Measurements from ENCODE around the gene ZNF175. TPM values are rescaled to one million over a fixed set of nuclear protein-coding genes. Genes with fewer than 3 reads are reported as not detected.

The ZNF175 gene
- total RNA-seq, 1 experiment from 2014 or later: 9.3 TPM

DNA sequence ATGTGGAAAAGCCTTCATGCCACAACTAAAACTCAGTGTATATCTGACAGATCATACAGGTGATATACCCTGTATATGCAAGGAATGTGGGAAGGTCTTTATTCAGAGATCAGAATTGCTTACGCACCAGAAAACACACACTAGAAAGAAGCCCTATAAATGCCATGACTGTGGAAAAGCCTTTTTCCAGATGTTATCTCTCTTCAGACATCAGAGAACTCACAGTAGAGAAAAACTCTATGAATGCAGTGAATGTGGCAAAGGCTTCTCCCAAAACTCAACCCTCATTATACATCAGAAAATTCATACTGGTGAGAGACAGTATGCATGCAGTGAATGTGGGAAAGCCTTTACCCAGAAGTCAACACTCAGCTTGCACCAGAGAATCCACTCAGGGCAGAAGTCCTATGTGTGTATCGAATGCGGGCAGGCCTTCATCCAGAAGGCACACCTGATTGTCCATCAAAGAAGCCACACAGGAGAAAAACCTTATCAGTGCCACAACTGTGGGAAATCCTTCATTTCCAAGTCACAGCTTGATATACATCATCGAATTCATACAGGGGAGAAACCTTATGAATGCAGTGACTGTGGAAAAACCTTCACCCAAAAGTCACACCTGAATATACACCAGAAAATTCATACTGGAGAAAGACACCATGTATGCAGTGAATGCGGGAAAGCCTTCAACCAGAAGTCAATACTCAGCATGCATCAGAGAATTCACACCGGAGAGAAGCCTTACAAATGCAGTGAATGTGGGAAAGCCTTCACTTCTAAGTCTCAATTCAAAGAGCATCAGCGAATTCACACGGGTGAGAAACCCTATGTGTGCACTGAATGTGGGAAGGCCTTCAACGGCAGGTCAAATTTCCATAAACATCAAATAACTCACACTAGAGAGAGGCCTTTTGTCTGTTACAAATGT lies 16.4 kb downstream of the ZNF175 start:
- ChIA-PET RAD21 (ENCODE audit: low non-redundant PET in 1 of 2, low total read pairs in 2 of 2, uncharacterized antibody in 2 of 2, unreplicated experiment in 2 of 2) (no interaction called here), POLR2A (no interaction called here), CTCF (no interaction called here)
- Histone ChIP-seq H3K9me2 (ENCODE audit: insufficient read depth) (no peaks in the 10 kb centered on the region), H3K27ac (ENCODE audit: low read depth, low read length) (no peak overlapping the region), H3K79me2 (ENCODE audit: insufficient read depth, low read length) (no peaks in the 10 kb centered on the region), H2AFZ (ENCODE audit: low read depth, low read length, poor library complexity, severe bottlenecking) (no peak overlapping the region), H3K4me1 (ENCODE audit: control insufficient read depth in 1 of 2, insufficient read depth in 2 of 2, low read length in 2 of 2) (no peaks in the 10 kb centered on the region), H3K27me3 (ENCODE audit: insufficient read depth, low read length) (no peaks in the 10 kb centered on the region), H3K36me3 (ENCODE audit: control insufficient read depth in 1 of 2, insufficient read depth in 2 of 2, low read length in 2 of 2) (peaks cover 5 to 23% of the 10 kb centered on the region in 2 experiments; a peak in 3 of 4 replicates), H3K9ac (ENCODE audit: low read length) (no peak overlapping the region), H3K9me3 (ENCODE audit: control insufficient read depth in 1 of 2, insufficient read depth in 1 of 2, low read depth in 1 of 2, low read length in 2 of 2) (peaks cover 7 to 20% of the 10 kb centered on the region in 2 experiments; a peak in 2 of 4 replicates), H3K4me2 (ENCODE audit: low read length) (no peak overlapping the region), H4K20me1 (ENCODE audit: insufficient read depth) (no peaks in the 10 kb centered on the region), H3K4me3 (replicated peaks in 1 of 2; ENCODE audit: low read depth in 1 of 2, low read length in 2 of 2) (no peak overlapping the region)
- ATAC-seq (no peak), DNase-seq (ENCODE audit: low read depth, low spot score) (no peak)
- no TSS peak for BruUV-seq (replicated peaks)
- TF ChIP-seq POLR2A (IDR thresholded peaks at IDR 0.05; ENCODE audit: borderline replicate concordance, extremely low read depth, insufficient read depth, insufficient read length) (no peak), JUND (IDR thresholded peaks at IDR 0.05) (no peak), ZFX (IDR thresholded peaks at IDR 0.05) (no peak), EZH2 (IDR thresholded peaks at IDR 0.05) (no peak), TCF7L2 (IDR thresholded peaks at IDR 0.05; ENCODE audit: borderline replicate concordance, extremely low read depth, insufficient read depth, insufficient read length) (no peak), ELF1 (IDR thresholded peaks at IDR 0.05; ENCODE audit: borderline replicate concordance, low read depth) (no peak), POLR2AphosphoS5 (IDR thresholded peaks at IDR 0.05; ENCODE audit: low read depth, low read length) (no peak), YY1 (IDR thresholded peaks at IDR 0.05; ENCODE audit: extremely low read depth, insufficient replicate concordance, low read depth, low read length) (no peak), SP1 (IDR thresholded peaks at IDR 0.05; ENCODE audit: low read depth) (no peak), CEBPB (IDR thresholded peaks at IDR 0.05; ENCODE audit: low read depth) (no peak)
- TF ChIP-seq, protein P1, sequence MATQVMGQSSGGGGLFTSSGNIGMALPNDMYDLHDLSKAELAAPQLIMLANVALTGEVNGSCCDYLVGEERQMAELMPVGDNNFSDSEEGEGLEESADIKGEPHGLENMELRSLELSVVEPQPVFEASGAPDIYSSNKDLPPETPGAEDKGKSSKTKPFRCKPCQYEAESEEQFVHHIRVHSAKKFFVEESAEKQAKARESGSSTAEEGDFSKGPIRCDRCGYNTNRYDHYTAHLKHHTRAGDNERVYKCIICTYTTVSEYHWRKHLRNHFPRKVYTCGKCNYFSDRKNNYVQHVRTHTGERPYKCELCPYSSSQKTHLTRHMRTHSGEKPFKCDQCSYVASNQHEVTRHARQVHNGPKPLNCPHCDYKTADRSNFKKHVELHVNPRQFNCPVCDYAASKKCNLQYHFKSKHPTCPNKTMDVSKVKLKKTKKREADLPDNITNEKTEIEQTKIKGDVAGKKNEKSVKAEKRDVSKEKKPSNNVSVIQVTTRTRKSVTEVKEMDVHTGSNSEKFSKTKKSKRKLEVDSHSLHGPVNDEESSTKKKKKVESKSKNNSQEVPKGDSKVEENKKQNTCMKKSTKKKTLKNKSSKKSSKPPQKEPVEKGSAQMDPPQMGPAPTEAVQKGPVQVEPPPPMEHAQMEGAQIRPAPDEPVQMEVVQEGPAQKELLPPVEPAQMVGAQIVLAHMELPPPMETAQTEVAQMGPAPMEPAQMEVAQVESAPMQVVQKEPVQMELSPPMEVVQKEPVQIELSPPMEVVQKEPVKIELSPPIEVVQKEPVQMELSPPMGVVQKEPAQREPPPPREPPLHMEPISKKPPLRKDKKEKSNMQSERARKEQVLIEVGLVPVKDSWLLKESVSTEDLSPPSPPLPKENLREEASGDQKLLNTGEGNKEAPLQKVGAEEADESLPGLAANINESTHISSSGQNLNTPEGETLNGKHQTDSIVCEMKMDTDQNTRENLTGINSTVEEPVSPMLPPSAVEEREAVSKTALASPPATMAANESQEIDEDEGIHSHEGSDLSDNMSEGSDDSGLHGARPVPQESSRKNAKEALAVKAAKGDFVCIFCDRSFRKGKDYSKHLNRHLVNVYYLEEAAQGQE (IDR thresholded peaks at IDR 0.05; ENCODE audit: low read depth): no peak
- TF ChIP-seq, protein P2, sequence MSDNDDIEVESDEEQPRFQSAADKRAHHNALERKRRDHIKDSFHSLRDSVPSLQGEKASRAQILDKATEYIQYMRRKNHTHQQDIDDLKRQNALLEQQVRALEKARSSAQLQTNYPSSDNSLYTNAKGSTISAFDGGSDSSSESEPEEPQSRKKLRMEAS (IDR thresholded peaks at IDR 0.05): no peak
- TF ChIP-seq, protein P3, sequence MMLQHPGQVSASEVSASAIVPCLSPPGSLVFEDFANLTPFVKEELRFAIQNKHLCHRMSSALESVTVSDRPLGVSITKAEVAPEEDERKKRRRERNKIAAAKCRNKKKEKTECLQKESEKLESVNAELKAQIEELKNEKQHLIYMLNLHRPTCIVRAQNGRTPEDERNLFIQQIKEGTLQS (IDR thresholded peaks at IDR 0.05): no peak
- intact Hi-C loops (cut with micrococcal nuclease): no loop called here

All from HCT116 (cell line).